ENCODE results near the gene ZNF830. TPM values are rescaled to one million over a fixed set of nuclear protein-coding genes. Genes with fewer than 3 reads are reported as not detected.
"Not testable (repeated sequence)": the region's sequence is repeated elsewhere in the genome, so short reads cannot be mapped to it uniquely, and the experiment has no call there.

The ZNF830 gene
- total and polyA plus RNA-seq, 12 donors: 6.3 to 11.2 (median 8.7) TPM

DNA sequence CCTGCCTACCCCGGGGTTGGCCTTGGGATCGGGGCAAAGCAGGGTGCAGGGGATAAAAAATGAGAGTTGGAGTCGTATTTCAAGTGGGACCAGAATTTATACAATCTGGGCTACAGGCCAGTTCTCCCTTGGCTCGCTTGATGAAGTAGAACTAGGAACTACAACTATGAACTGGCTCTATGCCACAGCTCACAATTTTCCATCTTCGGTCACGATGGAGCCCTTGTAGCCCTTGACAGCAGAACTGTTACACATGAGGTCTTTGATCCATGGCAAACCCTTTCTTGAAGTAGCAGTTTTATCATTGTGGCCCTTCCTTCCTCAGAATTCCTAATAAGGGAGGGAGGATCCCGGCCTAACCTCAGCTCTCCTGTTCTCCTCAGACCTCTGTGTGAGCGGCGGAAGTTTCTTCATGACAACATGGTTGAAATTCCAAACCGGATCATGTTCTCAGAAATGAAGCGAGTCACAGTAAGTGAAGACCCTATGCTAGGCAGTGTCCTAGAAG, 36.1 kb downstream of the ZNF830 start:
- Histone ChIP-seq H3K9me3 (no peaks in the 10 kb centered on the region), H3K27me3 (no peaks in the 10 kb centered on the region), H3K4me1 (peaks cover 9 to 29% (median 19%) of the 10 kb centered on the region in 9 donors), H3K27ac (peak overlapping the region; percentile 2 to 77 (median 64)), H3K4me3 (no peak overlapping the region), H3K36me3 (peaks cover 0 to 96% (median 50%) of the 10 kb centered on the region in 9 donors)
- intact Hi-C loops (cut with DNase I): loop anchor here in 8 of 10 donors (1.0 to 10.0 kb wide), 6 partner anchors 87 to 127 kb away; partner anchors contain the start of genes RAD51D (in 4 of the 8) and FNDC8 (in 1 of the 8)
- DNase-seq: peak in 1 of 2 donors; percentile 78
- ATAC-seq: peak; percentile 66 to 89 (median 76)
- 31 to 43% methylated on average over 11 of the region's 11 CpGs for WGBS, 2 donors
- no peak for TF ChIP-seq CTCF (IDR thresholded peaks at IDR 0.05)

DNA sequence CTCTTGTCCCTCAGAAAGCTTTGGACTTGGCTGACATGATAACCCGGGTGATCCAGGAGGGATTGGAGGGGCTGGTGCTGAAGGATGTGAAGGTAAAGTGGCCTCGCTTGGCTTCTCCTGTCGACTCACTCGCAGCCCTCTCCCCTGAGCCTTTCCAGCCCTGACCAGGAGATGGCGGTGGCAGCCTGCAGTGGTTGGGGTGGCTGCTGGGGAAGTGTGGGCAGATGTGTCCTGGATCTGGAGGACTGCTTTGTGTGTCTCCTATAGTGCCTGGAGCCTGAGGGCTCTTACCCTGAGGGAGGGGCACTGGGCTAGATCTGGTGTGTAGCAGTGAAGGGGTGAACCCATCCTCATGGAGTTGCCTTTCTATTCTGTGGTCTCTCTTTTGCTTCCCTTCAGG, 36.9 kb downstream of the ZNF830 start:
- peak; percentile 61 to 85 (median 73) for TF ChIP-seq CTCF (IDR thresholded peaks at IDR 0.05)
- intact Hi-C loops (cut with DNase I): loop anchor here (1.0 to 10.0 kb wide), 9 partner anchors 87 to 127 kb away; partner anchors contain the start of genes RAD51D (in 7 of the 10) and FNDC8 (in 1 of the 10)
- no peak overlapping the region for H3K4me3 ChIP-seq
- H3K9me3 ChIP-seq: no peaks in the 10 kb centered on the region
- 46 to 51% methylated on average over 5 of the region's 5 CpGs for WGBS, 2 donors
- H3K36me3 ChIP-seq: peaks cover 0 to 96% (median 44%) of the 10 kb centered on the region in 9 donors
- H3K27ac ChIP-seq: peak overlapping the region in 7 of 10 donors; percentile 50 to 77 (median 67)
- peak; percentile 59 to 66 for DNase-seq
- ATAC-seq: peak; percentile 70 to 87 (median 82)
- H3K27me3 ChIP-seq: no peaks in the 10 kb centered on the region
- H3K4me1 ChIP-seq: peaks cover 9 to 36% (median 27%) of the 10 kb centered on the region in 9 donors

DNA sequence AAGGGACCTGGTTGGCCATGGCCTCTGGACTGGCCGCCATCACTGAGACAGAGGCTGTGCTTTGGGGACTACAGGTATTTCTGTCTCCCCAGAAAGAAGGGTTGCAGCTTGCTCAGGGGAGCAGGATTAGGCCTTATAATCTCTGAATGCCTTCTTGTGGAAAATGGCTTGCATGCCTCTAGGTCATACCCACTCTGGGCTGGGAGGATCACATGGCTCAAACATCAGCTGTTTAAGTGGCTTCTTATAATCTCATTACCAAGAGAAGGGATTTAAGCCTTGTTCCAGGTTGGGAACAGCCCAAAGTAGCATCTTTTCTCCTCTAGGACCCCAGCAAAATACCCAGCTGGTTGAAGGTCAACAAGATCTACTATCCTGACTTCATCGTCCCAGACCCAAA, 38.1 kb downstream of the ZNF830 start:
- intact Hi-C loops (cut with DNase I): loop anchor here in 9 of 10 donors (2.0 to 10.0 kb wide), 7 partner anchors 85 to 125 kb away; partner anchors contain the start of genes RAD51D (in 4 of the 9) and FNDC8 (in 1 of the 9)
- Histone ChIP-seq H3K27ac (no peak overlapping the region), H3K9me3 (no peaks in the 10 kb centered on the region), H3K4me1 (peaks cover 9 to 40% (median 27%) of the 10 kb centered on the region in 9 donors), H3K36me3 (peaks cover 0 to 96% (median 37%) of the 10 kb centered on the region in 9 donors), H3K27me3 (no peaks in the 10 kb centered on the region), H3K4me3 (no peak overlapping the region)
- 96 to 99% methylated on average over 2 of the region's 2 CpGs for WGBS, 2 donors
- no peak for TF ChIP-seq CTCF (IDR thresholded peaks at IDR 0.05)
- DNase-seq: no peak
- ATAC-seq: no peak

DNA sequence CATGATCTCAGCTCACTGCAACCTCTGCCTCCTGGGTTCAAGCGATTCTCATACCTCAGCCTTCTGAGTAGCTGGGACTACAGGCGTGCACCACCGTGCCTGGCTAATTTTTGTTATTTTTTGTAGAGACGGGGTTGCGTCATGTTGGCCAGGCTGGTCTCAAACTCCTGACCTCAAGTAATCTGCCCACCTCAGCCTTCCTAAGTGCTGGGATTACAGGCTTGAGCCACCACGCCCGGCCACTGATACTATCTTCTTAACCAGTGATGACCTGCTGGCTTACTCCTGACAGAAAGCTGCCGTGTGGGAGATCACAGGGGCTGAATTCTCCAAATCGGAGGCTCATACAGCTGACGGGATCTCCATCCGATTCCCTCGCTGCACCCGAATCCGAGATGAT, 39.6 kb downstream of the ZNF830 start:
- H3K27ac ChIP-seq; ATAC-seq; H3K27me3 ChIP-seq; H3K4me3 ChIP-seq; DNase-seq; intact Hi-C loops (cut with DNase I); H3K9me3 ChIP-seq: not testable (repeated sequence)
- Histone ChIP-seq H3K4me1 (peaks cover 9 to 40% (median 27%) of the 10 kb centered on the region in 9 donors), H3K36me3 (peaks cover 0 to 96% (median 24%) of the 10 kb centered on the region in 9 donors)
- 91 to 93% methylated on average over 14 of the region's 14 CpGs for WGBS, 2 donors

DNA sequence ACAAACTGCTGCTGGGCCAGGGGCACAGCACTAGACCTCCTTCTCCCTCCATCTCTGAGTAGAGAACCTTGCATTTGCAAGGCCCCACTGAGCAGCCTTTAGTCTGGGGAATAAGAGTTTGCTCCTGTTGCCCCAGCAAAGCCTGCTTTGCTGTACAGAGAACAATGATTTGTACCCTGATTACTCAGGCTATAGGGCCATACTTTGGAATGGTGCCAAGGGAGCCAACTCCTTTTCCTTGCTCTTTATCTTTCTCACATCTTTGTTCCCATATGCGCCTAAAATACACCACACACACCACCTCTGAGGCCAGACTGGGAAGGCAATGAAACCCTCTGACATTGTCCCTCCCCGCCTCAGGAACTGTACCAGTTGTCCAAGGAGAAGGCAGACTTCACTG, 40.2 kb downstream of the ZNF830 start:
- no peaks in the 10 kb centered on the region for H3K9me3 ChIP-seq
- WGBS, 2 donors: 83 to 87% methylated on average over 2 of the region's 2 CpGs
- intact Hi-C loops (cut with DNase I): no loop called here
- H3K4me1 ChIP-seq: peaks cover 9 to 39% (median 24%) of the 10 kb centered on the region in 9 donors
- H3K4me3 ChIP-seq: no peak overlapping the region
- no peak for TF ChIP-seq CTCF (IDR thresholded peaks at IDR 0.05)
- DNase-seq (no peak), ATAC-seq (no peak)
- no peaks in the 10 kb centered on the region for H3K27me3 ChIP-seq
- H3K36me3 ChIP-seq: peaks cover 0 to 96% (median 24%) of the 10 kb centered on the region in 9 donors
- H3K27ac ChIP-seq: peak overlapping the region in 1 of 10 donors; percentile 28
